Activated naive CD8-positive, alpha-beta T cell treated with anti-CD3 and anti-CD28 coated beads, Interleukin-2, amount 50 U/mL, for 24 hours (primary cell): ENCODE measurements around the gene RD3L.

Experiments used
- ATAC-seq: fragments of 150-1000 bp; cut with Tn5 transposase; one replicate; pipeline ENCODE4 v1.10.0; 2021
- DNase-seq: peaks from one replicate; pipeline ENCODE4 v3.0.0; 2021
- H3K27ac Mint-ChIP-seq: one replicate; pipeline ENCODE4 v1.8.0; 2021; ENCODE audit warnings: mild to moderate bottlenecking, mixed read lengths
- H3K27me3 Mint-ChIP-seq: one replicate; pipeline ENCODE4 v1.8.0; 2021; ENCODE audit warnings: mixed read lengths
- H3K36me3 Mint-ChIP-seq: one replicate; pipeline ENCODE4 v1.8.0; 2021; ENCODE audit warnings: low read depth, mixed read lengths
- H3K4me1 Mint-ChIP-seq: one replicate; pipeline ENCODE4 v1.8.0; 2021; ENCODE audit warnings: mixed read lengths
- H3K4me3 Mint-ChIP-seq: one replicate; pipeline ENCODE4 v1.8.0; 2021; ENCODE audit warnings: mild to moderate bottlenecking, moderate library complexity, mixed read lengths
- H3K9me3 Mint-ChIP-seq: one replicate; pipeline ENCODE4 v1.8.0; 2021; ENCODE audit warnings: mixed read lengths

The RD3L gene

GRCh38 chr14:103892247-103892646, 50.1 kb downstream of the RD3L start:
- Mint-ChIP-seq H3K36me3 (no peaks in the 10 kb centered on the region), H3K27me3 (no peaks in the 10 kb centered on the region), H3K4me1 (no peaks in the 10 kb centered on the region), H3K9me3 (no peaks in the 10 kb centered on the region), H3K4me3 (no peak overlapping the region), H3K27ac (no peak overlapping the region)
- ATAC-seq (no peak), DNase-seq (no peak)

DNA sequence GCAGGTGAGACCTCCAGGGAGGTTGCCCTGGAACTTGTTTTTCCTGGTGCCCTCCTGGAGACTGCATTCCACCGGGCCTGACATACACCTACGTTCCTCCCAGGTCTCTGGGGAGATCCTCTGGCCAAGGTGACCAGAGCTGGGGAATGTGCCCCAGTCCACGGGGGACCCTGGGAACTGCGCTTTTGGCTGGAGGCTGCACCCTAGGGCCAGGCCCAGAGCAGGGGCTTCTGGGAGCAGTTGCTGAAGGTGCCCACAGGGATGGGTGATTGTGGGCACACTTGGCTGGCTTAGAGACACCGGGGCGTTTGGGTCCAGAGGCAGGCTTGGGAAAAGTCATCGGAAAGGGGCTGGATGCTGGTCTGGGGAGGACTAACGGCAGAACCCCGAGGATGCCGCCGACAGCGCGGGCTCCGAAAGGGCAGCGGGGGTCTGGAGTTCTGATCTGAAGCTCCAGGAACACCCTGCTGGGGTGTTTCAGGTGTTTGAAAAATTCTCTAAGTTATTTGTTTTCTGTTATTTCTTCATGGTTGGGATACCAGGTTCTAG, 50.6 kb downstream of the RD3L start:
- H3K36me3 Mint-ChIP-seq: no peaks in the 10 kb centered on the region
- no peaks in the 10 kb centered on the region for H3K9me3 Mint-ChIP-seq
- H3K27me3 Mint-ChIP-seq: no peaks in the 10 kb centered on the region
- DNase-seq (no peak), ATAC-seq (no peak)
- H3K4me3 Mint-ChIP-seq: no peak overlapping the region
- no peak overlapping the region for H3K27ac Mint-ChIP-seq
- H3K4me1 Mint-ChIP-seq: no peaks in the 10 kb centered on the region

DNA sequence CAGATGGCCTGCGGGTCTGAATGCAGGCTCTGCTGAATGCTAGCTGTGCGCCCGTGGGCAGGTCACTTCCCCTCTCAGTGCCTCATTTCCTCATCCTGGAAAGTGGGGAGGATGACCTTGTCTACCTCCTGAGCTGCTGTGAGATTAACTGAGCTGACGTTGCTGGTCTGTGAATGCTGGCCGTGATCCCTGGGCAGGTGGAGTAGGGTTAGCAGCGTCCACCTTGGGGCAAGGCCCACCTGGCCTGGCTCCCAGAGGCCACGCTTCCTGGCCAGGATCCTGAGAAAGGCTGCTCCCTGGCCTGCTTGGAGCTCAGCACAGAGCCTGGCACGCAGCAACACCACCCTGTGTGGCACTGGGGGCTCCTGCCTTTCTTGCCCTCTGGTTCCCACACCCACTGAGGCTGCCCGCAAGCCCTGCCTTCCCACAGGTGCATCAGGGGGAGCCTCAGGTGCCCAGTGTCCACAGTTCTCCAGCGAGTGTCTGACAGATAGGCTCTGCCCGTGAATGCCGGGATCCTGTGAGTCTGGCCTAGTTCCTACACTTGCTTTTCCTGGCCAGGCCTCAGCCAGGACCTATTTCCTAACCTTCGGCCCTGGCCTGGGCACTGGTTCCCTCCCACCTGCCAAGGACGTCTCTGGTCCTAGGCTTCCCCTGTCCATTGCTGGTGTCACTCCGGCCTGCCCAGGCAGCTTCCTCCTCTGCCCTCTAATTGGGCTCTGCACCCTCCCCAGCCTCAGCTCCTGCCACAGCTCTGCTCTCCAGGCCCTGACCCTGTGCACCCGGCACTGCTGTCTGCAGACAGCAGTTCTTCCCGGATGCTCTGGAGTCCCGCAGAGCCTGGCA, 51.3 kb downstream of the RD3L start:
- Mint-ChIP-seq H3K4me1 (no peaks in the 10 kb centered on the region), H3K36me3 (no peaks in the 10 kb centered on the region), H3K4me3 (no peak overlapping the region), H3K27ac (no peak overlapping the region), H3K27me3 (no peaks in the 10 kb centered on the region), H3K9me3 (no peaks in the 10 kb centered on the region)
- no peak for ATAC-seq
- DNase-seq: no peak
